ENCODE data around the gene PTH. TPM values are rescaled to one million over a fixed set of nuclear protein-coding genes. Genes with fewer than 3 reads are reported as not detected.

PTH gene
- polyA plus RNA-seq, 1 donor, result not detected

DNA sequence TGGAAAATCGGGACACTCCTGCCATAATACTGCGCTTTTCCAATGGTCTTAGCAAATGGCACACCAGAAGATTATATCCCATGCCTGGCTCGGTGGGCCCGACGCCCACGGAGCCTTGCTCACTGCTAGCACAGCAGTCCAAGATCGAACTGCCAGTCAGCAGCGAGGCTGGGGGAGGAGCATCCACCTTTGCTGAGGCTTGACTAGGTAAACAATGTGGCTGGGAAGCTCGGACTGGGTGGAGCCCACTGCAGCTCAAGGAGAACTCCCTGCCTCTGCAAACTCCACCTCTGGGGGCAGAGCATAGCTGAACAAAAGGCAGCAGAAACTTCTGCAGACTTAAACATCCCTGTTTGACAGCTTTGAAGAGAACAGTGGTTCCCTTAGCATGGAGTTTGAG lies 15.6 kb downstream of the PTH start:
- no peak overlapping the region for H3K27ac ChIP-seq (ENCODE audit: low read length)
- H3K27me3 ChIP-seq (ENCODE audit: control insufficient read depth, insufficient read depth, low read length), result peaks cover 4% of the 10 kb centered on the region
- no peaks in the 10 kb centered on the region for H3K36me3 ChIP-seq (ENCODE audit: control insufficient read depth, insufficient read depth, low read length)
- H3K4me1 ChIP-seq (ENCODE audit: control insufficient read depth, insufficient read depth, low read length), result no peaks in the 10 kb centered on the region
- no peaks in the 10 kb centered on the region for H3K9me3 ChIP-seq (ENCODE audit: control insufficient read depth, low read depth, low read length)
- WGBS (ENCODE audit: insufficient coverage, low lambda C conversion rate), result no CpG with 5 or more reads among the region's 9 CpGs
- no peak for DNase-seq
- no peak overlapping the region for H3K4me3 ChIP-seq (ENCODE audit: low read length)

DNA sequence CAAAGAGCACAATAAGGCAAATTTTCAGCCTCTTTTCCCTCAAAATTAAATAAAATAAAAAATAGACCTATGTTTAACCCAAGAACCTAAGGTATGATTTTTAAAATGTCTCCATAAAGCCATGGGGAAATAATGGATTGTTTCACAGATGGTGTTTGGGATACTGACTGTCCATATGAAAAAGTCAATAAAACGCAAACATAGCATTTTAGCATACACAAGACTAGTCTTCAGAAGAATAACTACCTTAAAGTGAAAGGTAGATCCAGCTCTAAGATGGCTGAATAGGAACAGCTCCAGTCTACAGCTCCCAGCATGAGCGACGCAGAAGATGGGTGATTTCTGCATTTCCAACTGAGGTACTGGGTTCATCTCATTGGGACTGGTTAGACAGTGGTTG lies 16.1 kb downstream of the PTH start:
- no peak overlapping the region for H3K27ac ChIP-seq (ENCODE audit: low read length)
- 100% methylated on average over 1 of the region's 3 CpGs for WGBS (ENCODE audit: insufficient coverage, low lambda C conversion rate)
- H3K4me3 ChIP-seq (ENCODE audit: low read length), result no peak overlapping the region
- DNase-seq, result no peak
- no peaks in the 10 kb centered on the region for H3K9me3 ChIP-seq (ENCODE audit: control insufficient read depth, low read depth, low read length)
- no peaks in the 10 kb centered on the region for H3K36me3 ChIP-seq (ENCODE audit: control insufficient read depth, insufficient read depth, low read length)
- H3K27me3 ChIP-seq (ENCODE audit: control insufficient read depth, insufficient read depth, low read length), result peaks cover 4% of the 10 kb centered on the region
- H3K4me1 ChIP-seq (ENCODE audit: control insufficient read depth, insufficient read depth, low read length), result no peaks in the 10 kb centered on the region

DNA sequence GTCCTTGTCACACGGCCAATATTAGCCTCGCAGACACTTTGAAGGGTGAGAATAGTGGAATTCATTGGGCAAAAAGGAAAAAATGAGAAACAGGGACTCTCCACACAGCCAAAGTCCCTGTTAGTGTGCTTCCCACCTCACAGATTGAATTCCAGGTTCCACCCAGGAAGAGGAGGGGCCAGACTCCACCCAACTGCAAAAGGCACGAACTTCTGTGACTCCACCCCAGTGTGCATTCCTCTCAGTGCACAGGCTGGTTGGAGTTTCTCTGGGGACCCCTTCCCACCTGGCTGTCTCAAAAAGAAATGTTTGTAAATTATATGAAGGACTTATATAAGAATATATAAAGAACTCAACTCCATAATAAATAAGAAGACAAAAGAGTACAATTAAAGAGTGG lies 20.7 kb downstream of the PTH start:
- DNase-seq, result no peak
- H3K27ac ChIP-seq (ENCODE audit: low read length), result no peak overlapping the region
- H3K36me3 ChIP-seq (ENCODE audit: control insufficient read depth, insufficient read depth, low read length), result no peaks in the 10 kb centered on the region
- H3K4me3 ChIP-seq (ENCODE audit: low read length), result no peak overlapping the region
- H3K27me3 ChIP-seq (ENCODE audit: control insufficient read depth, insufficient read depth, low read length), result peaks cover 4% of the 10 kb centered on the region
- no peaks in the 10 kb centered on the region for H3K4me1 ChIP-seq (ENCODE audit: control insufficient read depth, insufficient read depth, low read length)
- 100% methylated on average over 1 of the region's 3 CpGs for WGBS (ENCODE audit: insufficient coverage, low lambda C conversion rate)
- no peaks in the 10 kb centered on the region for H3K9me3 ChIP-seq (ENCODE audit: control insufficient read depth, low read depth, low read length)

DNA sequence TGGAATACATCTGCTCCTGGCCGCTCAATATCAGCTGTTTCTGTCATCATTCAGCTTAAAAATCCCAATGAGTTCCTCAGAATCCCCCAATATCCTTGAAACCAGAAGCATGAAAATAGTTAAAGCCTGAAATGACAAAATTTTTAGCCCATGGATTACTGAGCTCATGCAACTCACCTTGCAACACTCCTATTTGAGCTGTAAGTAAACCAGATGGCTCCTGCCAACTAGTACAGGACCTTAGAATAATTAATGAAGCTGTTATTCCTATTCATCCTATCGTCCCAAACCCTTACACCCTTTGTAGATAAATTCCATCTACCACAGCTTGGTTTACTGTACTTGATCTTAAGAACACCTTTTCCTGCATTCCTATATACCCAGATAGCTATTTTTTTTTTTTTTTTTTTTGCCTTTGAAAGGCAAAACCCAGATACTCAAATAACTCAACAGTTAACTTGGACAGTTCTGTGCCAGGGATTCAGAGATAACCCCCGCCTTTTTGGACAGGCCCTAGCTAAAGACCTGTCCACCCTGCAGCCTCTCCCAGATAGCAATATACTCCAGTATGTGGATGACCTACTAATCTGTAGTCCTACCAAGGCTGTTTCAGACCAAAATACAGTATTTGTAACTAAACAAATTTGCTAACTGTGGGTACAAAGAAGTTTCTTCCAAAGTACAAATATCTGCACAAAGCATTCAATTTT lies 22.6 kb downstream of the PTH start:
- DNase-seq, result no peak
- H3K27ac ChIP-seq (ENCODE audit: low read length), result no peak overlapping the region
- no peaks in the 10 kb centered on the region for H3K9me3 ChIP-seq (ENCODE audit: control insufficient read depth, low read depth, low read length)
- no peak overlapping the region for H3K4me3 ChIP-seq (ENCODE audit: low read length)
- H3K4me1 ChIP-seq (ENCODE audit: control insufficient read depth, insufficient read depth, low read length), result no peaks in the 10 kb centered on the region
- no peaks in the 10 kb centered on the region for H3K27me3 ChIP-seq (ENCODE audit: control insufficient read depth, insufficient read depth, low read length)
- H3K36me3 ChIP-seq (ENCODE audit: control insufficient read depth, insufficient read depth, low read length), result no peaks in the 10 kb centered on the region
- WGBS (ENCODE audit: insufficient coverage, low lambda C conversion rate), result 71% methylated on average over 1 of the region's 3 CpGs

DNA sequence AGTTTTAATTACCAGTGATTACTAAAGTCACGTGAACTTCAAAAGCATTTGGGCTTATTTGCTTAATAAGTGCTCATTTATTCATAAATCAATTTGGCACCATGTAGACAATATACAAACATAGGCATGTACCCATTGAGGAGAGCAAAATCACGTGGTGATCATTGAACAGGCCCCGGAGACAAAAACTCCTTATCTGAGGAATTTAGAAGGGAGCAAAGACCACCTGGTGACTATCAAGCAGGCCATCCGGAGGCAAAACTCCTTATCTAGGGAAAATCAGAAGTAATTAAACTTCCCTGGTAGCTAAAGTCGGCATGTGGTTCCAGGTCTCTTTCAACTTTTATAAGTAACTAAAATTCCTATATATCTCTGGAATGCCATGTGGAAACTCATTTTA lies 27.0 kb downstream of the PTH start:
- WGBS (ENCODE audit: insufficient coverage, low lambda C conversion rate), result 10% methylated on average over 2 of the region's 5 CpGs
- no peak for DNase-seq
- no peaks in the 10 kb centered on the region for H3K27me3 ChIP-seq (ENCODE audit: control insufficient read depth, insufficient read depth, low read length)
- H3K27ac ChIP-seq (ENCODE audit: low read length), result no peak overlapping the region
- H3K9me3 ChIP-seq (ENCODE audit: control insufficient read depth, low read depth, low read length), result no peaks in the 10 kb centered on the region
- no peaks in the 10 kb centered on the region for H3K36me3 ChIP-seq (ENCODE audit: control insufficient read depth, insufficient read depth, low read length)
- peaks cover 5% of the 10 kb centered on the region for H3K4me1 ChIP-seq (ENCODE audit: control insufficient read depth, insufficient read depth, low read length)
- H3K4me3 ChIP-seq (ENCODE audit: low read length), result no peak overlapping the region

DNA sequence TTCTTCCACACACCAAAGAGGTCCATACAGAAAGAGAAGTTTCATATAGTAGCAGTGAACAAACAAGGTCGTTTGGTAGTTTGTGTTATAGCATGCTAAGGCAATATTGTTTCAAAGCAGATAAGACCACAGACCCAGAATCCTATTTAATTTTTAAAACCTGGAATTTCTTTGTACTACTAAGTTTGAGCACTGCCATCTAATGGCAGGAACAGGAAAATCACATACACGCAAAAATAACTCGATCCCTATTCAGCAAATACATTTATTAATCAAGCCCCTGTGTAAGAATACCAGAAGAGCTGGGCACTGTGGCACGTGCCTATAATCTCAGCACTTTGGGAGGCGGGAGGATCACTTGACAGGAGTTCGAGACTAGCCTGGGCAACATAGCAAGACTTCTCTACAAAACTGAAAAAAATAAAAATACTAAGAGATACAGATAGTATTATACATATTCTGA lies 29.9 kb downstream of the PTH start:
- WGBS (ENCODE audit: insufficient coverage, low lambda C conversion rate), result no CpG with 5 or more reads among the region's 6 CpGs
- DNase-seq, result peak in 1 of 2 donors; percentile 27
- Histone ChIP-seq H3K36me3 (ENCODE audit: control insufficient read depth, insufficient read depth, low read length) (no peaks in the 10 kb centered on the region), H3K4me1 (ENCODE audit: control insufficient read depth, insufficient read depth, low read length) (peaks cover 5% of the 10 kb centered on the region), H3K4me3 (ENCODE audit: low read length) (no peak overlapping the region), H3K9me3 (ENCODE audit: control insufficient read depth, low read depth, low read length) (no peaks in the 10 kb centered on the region), H3K27ac (ENCODE audit: low read length) (no peak overlapping the region), H3K27me3 (ENCODE audit: control insufficient read depth, insufficient read depth, low read length) (no peaks in the 10 kb centered on the region)

DNA sequence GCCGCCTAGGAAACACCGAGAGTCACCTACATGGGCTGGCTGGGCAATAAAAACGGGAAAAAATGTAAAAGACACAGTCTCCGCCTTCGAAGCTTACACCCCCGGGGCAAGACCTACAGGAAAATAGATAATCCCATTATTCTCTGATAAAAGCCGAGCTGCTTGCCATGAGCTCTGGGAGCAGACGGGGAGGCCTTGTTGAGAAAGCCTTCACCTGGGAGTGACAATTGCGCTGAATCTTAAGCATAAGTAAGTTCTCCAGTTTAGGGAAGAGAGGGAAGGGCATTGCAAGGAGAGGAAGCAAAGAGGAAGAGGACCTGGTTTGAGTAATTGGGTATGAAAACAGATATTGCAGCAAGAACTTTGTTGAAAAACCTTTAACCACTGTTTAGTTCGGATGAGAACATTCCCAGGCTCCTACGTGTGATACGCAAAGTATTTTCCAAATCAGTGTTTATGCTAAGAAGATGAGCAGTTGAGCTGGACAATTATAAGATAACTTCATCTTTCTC lies 32.0 kb downstream of the PTH start:
- peak in 1 of 2 donors; percentile 23 for DNase-seq
- Histone ChIP-seq H3K36me3 (ENCODE audit: control insufficient read depth, insufficient read depth, low read length) (peaks cover 3% of the 10 kb centered on the region), H3K4me3 (ENCODE audit: low read length) (peak overlapping the region; percentile 98), H3K9me3 (ENCODE audit: control insufficient read depth, low read depth, low read length) (no peaks in the 10 kb centered on the region), H3K4me1 (ENCODE audit: control insufficient read depth, insufficient read depth, low read length) (peaks cover 5% of the 10 kb centered on the region), H3K27me3 (ENCODE audit: control insufficient read depth, insufficient read depth, low read length) (no peaks in the 10 kb centered on the region), H3K27ac (ENCODE audit: low read length) (peak overlapping the region; percentile 94)
- 100% methylated on average over 1 of the region's 12 CpGs for WGBS (ENCODE audit: insufficient coverage, low lambda C conversion rate)

DNA sequence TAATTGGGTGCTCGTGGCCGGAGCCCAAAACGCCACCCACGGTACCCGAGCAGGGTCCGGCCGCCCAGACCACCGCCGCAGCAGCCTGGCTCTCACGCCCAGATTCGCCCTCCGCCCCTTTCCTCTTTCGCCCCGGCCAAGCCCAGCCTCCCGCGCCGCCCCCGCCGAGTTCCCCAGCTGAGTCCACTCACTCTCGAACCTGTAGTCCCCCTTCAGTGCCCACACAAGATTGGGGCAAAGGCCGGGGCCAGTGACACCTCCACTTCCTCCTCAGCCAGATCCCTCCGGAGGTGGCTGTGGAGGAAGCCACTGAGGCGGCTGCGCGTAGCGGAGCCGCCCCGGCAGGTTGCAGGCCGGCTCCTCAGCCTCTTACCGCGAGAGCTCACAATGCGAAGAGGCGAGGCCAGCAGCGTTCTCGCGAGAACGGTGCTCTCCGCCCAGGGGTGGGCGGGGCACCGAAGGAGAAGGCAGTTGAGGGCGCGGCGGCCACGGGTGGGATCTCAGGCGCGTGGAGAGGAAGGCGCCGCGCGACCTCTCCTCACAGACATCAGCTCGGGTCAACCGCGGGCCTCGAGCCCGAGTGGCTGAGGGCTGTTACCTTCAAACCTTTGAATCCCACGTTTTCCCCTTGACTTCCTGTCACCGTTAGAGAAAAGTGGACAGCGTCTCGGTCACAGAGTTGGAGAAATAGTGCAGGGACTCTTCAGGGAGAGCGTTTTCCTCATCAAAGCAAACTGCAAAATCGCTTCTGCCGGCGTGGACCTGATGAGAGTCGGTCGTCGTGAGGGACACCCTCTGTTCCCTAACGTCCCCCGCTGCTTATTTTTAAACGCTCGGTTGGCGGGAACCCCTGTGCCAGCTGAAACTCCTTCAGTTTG lies 32.7 kb downstream of the PTH start, which contains the start of gene BTBD10:
Gene BTBD10, minus strand, starts transcription at position 322 of the 878 bp plus-strand sequence. CDS start 18,098 bp downstream, outside the sequence.
- Histone ChIP-seq H3K4me1 (ENCODE audit: control insufficient read depth, insufficient read depth, low read length) (peaks cover 5% of the 10 kb centered on the region), H3K27ac (ENCODE audit: low read length) (peak within 1 kb of the TSS; percentile 94), H3K9me3 (ENCODE audit: control insufficient read depth, low read depth, low read length) (no peaks in the 10 kb centered on the region), H3K36me3 (ENCODE audit: control insufficient read depth, insufficient read depth, low read length) (peaks cover 3% of the 10 kb centered on the region), H3K27me3 (ENCODE audit: control insufficient read depth, insufficient read depth, low read length) (no peaks in the 10 kb centered on the region), H3K4me3 (ENCODE audit: low read length) (peak within 1 kb of the TSS; percentile 98)
- WGBS (ENCODE audit: insufficient coverage, low lambda C conversion rate), result no CpG with 5 or more reads among the region's 71 CpGs
- DNase-seq, result peak; percentile 97 to 98

DNA sequence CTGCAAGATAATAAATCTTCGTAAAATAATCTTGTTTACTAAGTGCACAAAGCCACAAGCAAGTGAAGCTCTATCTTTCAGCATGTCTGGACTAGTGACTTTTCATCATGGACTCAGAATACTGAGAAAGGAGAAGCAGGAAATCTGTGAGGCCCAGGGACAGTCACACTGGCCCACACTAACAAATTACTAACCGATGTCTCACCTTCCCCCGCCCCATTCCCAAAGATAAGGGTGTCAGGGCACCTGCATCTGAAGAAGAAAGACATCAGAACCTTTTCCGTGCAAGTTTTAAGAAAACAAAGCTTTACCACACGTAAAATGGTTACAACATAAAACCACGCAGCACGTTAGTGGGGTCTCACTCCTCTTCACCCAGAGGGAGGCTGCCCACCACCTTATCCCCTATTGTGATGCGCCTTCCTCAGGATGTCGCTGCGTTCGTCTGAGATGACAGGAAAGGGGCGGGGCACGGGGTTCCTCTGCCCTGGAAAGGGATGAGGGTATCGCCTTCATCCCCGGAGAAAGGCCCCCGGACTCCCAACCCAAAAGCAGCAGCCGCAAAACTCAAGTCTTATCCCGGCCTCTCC lies 33.4 kb downstream of the PTH start:
- Histone ChIP-seq H3K36me3 (ENCODE audit: control insufficient read depth, insufficient read depth, low read length) (peaks cover 3% of the 10 kb centered on the region), H3K9me3 (ENCODE audit: control insufficient read depth, low read depth, low read length) (no peaks in the 10 kb centered on the region), H3K27ac (ENCODE audit: low read length) (peak overlapping the region; percentile 94), H3K27me3 (ENCODE audit: control insufficient read depth, insufficient read depth, low read length) (no peaks in the 10 kb centered on the region), H3K4me1 (ENCODE audit: control insufficient read depth, insufficient read depth, low read length) (peaks cover 5% of the 10 kb centered on the region), H3K4me3 (ENCODE audit: low read length) (peak overlapping the region; percentile 98)
- DNase-seq, result peak; percentile 34 to 74
- WGBS (ENCODE audit: insufficient coverage, low lambda C conversion rate), result no CpG with 5 or more reads among the region's 18 CpGs

DNA sequence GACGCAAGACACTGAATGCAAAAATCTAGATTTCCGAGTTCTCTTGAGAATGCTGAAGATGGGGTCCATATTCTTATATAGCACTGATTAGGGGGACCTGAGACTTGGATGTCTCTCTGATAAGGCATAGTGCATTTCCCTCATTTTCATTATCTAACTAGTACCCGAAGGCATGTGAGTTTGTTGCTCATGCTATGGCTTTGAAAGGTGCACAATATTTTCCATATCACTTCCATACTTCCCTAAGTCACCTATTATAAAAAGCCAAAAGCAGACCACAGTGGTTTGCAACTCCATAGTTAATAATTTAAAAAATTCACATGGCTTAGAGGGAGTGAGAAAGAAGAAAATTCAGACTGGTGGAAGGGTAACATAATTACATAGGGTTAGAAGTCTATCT lies 34.5 kb downstream of the PTH start:
- DNase-seq, result no peak
- Histone ChIP-seq H3K4me3 (ENCODE audit: low read length) (no peak overlapping the region), H3K4me1 (ENCODE audit: control insufficient read depth, insufficient read depth, low read length) (peaks cover 5% of the 10 kb centered on the region), H3K9me3 (ENCODE audit: control insufficient read depth, low read depth, low read length) (no peaks in the 10 kb centered on the region), H3K27me3 (ENCODE audit: control insufficient read depth, insufficient read depth, low read length) (no peaks in the 10 kb centered on the region), H3K36me3 (ENCODE audit: control insufficient read depth, insufficient read depth, low read length) (peaks cover 3% of the 10 kb centered on the region), H3K27ac (ENCODE audit: low read length) (no peak overlapping the region)
- WGBS (ENCODE audit: insufficient coverage, low lambda C conversion rate), result 100% methylated on average over 2 of the region's 3 CpGs
